ENCODE results near the gene ITGB7. TPM values are rescaled to one million over a fixed set of nuclear protein-coding genes. Genes with fewer than 3 reads are reported as not detected.

The ITGB7 gene
- polyA plus RNA-seq, 1 donor (not counting 4 experiments of a cell fraction or from before 2014, with no cell fraction given): 0.83 TPM

DNA sequence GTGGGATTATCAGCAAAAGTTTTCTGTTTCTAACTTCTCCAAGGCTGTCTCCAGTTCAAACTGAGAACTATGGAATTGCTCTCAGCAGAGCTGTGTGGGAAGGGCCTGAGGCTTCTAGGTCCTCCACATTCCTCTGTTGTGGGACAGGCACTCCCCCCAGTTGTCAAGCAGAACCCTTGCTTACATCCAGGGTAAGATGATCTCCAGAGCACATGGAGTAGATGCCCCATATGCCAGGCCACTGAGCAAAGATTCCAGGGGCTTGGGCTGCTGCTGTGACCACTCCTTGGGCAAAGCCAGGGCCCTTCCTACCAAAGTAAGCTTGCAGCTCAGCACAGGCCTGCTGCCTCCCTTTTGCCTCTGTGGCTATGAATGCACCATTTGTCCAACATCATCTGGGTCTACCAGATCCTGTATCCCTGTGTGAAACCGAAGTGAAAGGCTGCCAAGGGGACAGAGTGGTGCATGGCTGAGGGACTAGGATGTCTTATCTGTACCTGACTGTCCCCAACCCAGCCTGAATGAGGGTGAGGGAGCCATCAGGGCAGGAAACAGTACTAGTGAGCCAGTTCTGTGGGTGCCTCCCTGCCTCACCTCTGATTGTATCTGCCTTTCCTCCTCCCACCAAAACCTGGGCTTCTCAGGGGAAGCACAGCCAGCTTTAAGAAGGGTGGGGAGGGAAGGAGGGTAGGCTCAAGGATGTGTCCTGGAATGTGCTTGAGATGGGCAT, 47.9 kb upstream of the ITGB7 start:
- TF ChIP-seq EZH2 (IDR thresholded peaks at IDR 0.05; ENCODE audit: low read length): no peak
- no peak for TF ChIP-seq CTCF (optimal IDR thresholded peaks at IDR 0.05 in 1 of 3, IDR thresholded peaks at IDR 0.05 in 1 of 3, conservative IDR thresholded peaks at IDR 0.05 in 1 of 3; ENCODE audit: extremely low read depth in 1 of 3, insufficient read depth in 2 of 3, low read length in 3 of 3)
- no peak overlapping the region for H3K9ac ChIP-seq (ENCODE audit: control insufficient read depth, extremely low read depth, insufficient read depth, low read length)
- H3K4me3 ChIP-seq (ENCODE audit: control insufficient read depth in 2 of 3, extremely low read depth in 1 of 3, insufficient read depth in 2 of 3, low read depth in 1 of 3, low read length in 3 of 3): no peak overlapping the region
- H3K9me1 ChIP-seq (ENCODE audit: control insufficient read depth, extremely low read depth, insufficient read depth, low read length): no peaks in the 10 kb centered on the region
- peaks cover 20% of the 10 kb centered on the region for H3K4me1 ChIP-seq (ENCODE audit: control insufficient read depth, extremely low read depth, insufficient read depth, low read length)
- no peaks in the 10 kb centered on the region for H3K9me3 ChIP-seq (ENCODE audit: control insufficient read depth, low read depth, low read length)
- H3K36me3 ChIP-seq (ENCODE audit: control insufficient read depth in 2 of 2, extremely low read depth in 1 of 2, insufficient read depth in 2 of 2, low read length in 2 of 2): peaks cover 9 to 17% of the 10 kb centered on the region in 2 experiments
- no peak overlapping the region for H3K27ac ChIP-seq (ENCODE audit: control insufficient read depth, insufficient read depth, low read length)
- DNase-seq (ENCODE audit: low read depth, low spot score) (no peak), FAIRE-seq (no peak)
- no peak overlapping the region for H2AFZ ChIP-seq (ENCODE audit: control insufficient read depth, low read length)
- H3K4me2 ChIP-seq (ENCODE audit: control insufficient read depth, extremely low read depth, insufficient read depth, low read depth, low read length): no peak overlapping the region
- peaks cover 17% of the 10 kb centered on the region for H3K79me2 ChIP-seq (ENCODE audit: control insufficient read depth, insufficient read depth, low read length)
- no peaks in the 10 kb centered on the region for H3K27me3 ChIP-seq (ENCODE audit: control insufficient read depth, extremely low read depth, insufficient read depth, low read length)
- dilution Hi-C loops (cut with MboI; ENCODE audit: extremely low pct_ligation_motif_present, low sequenced_read_pairs): no loop called here
- H4K20me1 ChIP-seq (ENCODE audit: control insufficient read depth, extremely low read depth, insufficient read depth, low read length): no peaks in the 10 kb centered on the region

DNA sequence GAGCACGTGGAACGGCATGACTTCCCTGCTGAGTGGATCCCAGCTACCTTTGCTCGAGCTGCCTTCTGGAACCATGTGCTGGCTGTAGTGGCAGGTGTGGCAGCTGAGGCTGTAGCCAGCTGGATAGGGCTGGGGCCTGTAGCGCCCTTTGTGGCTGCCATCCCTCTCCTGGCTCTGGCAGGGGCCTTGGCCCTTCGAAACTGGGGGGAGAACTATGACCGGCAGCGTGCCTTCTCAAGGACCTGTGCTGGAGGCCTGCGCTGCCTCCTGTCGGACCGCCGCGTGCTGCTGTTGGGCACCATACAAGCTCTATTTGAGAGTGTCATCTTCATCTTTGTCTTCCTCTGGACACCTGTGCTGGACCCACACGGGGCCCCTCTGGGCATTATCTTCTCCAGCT, 46.2 kb upstream of the ITGB7 start:
- Histone ChIP-seq H3K9me3 (ENCODE audit: control insufficient read depth, low read depth, low read length) (no peaks in the 10 kb centered on the region), H3K4me3 (ENCODE audit: control insufficient read depth in 2 of 3, extremely low read depth in 1 of 3, insufficient read depth in 2 of 3, low read depth in 1 of 3, low read length in 3 of 3) (peak overlapping the region in 2 of 3 experiments; percentile 90 to 95), H3K27ac (ENCODE audit: control insufficient read depth, insufficient read depth, low read length) (no peak overlapping the region)

More for the DNA sequence above, 46.2 kb upstream of the ITGB7 start:
- Histone ChIP-seq H3K36me3 (ENCODE audit: control insufficient read depth in 2 of 2, extremely low read depth in 1 of 2, insufficient read depth in 2 of 2, low read length in 2 of 2) (peaks cover 9 to 17% of the 10 kb centered on the region in 2 experiments), H2AFZ (ENCODE audit: control insufficient read depth, low read length) (no peak overlapping the region), H3K9me1 (ENCODE audit: control insufficient read depth, extremely low read depth, insufficient read depth, low read length) (no peaks in the 10 kb centered on the region), H3K4me2 (ENCODE audit: control insufficient read depth, extremely low read depth, insufficient read depth, low read depth, low read length) (peak overlapping the region; percentile 78), H3K9ac (ENCODE audit: control insufficient read depth, extremely low read depth, insufficient read depth, low read length) (no peak overlapping the region), H3K27me3 (ENCODE audit: control insufficient read depth, extremely low read depth, insufficient read depth, low read length) (no peaks in the 10 kb centered on the region), H3K4me1 (ENCODE audit: control insufficient read depth, extremely low read depth, insufficient read depth, low read length) (peaks cover 20% of the 10 kb centered on the region), H3K79me2 (ENCODE audit: control insufficient read depth, insufficient read depth, low read length) (peaks cover 17% of the 10 kb centered on the region), H4K20me1 (ENCODE audit: control insufficient read depth, extremely low read depth, insufficient read depth, low read length) (no peaks in the 10 kb centered on the region)
- TF ChIP-seq CTCF (optimal IDR thresholded peaks at IDR 0.05 in 1 of 3, IDR thresholded peaks at IDR 0.05 in 1 of 3, conservative IDR thresholded peaks at IDR 0.05 in 1 of 3; ENCODE audit: extremely low read depth in 1 of 3, insufficient read depth in 2 of 3, low read length in 3 of 3) (no peak), EZH2 (IDR thresholded peaks at IDR 0.05; ENCODE audit: low read length) (no peak)
- FAIRE-seq (no peak), DNase-seq (ENCODE audit: low read depth, low spot score) (no peak)
- dilution Hi-C loops (cut with MboI; ENCODE audit: extremely low pct_ligation_motif_present, low sequenced_read_pairs): no loop called here

All from keratinocyte (primary cell).